Panc1 (cell line): Measurements from ENCODE around the gene POU2AF1. TPM values are rescaled to one million over a fixed set of nuclear protein-coding genes. Genes with fewer than 3 reads are reported as not detected.

Source experiments
- ATAC-seq: fragments of 200-7000 bp; cut with Tn5 transposase; 2 replicates; pipeline ENCODE4 v1.9.1; 2020; ENCODE audit warnings: mild to moderate bottlenecking, moderate library complexity
- BruUV-seq: library from RNA; stranded (reverse); fragments of 400-500 nt; replicated peaks from 2 replicates; lab custom pipeline; 2021; lab: Mats Ljungman, UMichigan
- CTCF ChIA-PET: fragments of 300-600 bp; sonication (Branson Sonifier 250); formaldehyde crosslinking; loops from one replicate; lab custom pipeline; 2022; ENCODE audit warnings: antibody characterized with exemption; lab: Charles Lee
- POLR2A ChIA-PET: fragments of 300-600 bp; sonication (Branson Sonifier 250); formaldehyde crosslinking; loops from one replicate; lab custom pipeline; 2022; ENCODE audit warnings: antibody characterized with exemption; lab: Charles Lee
- DNase-seq: peaks from one replicate; pipeline ENCODE4 v3.0.0-alpha.2; 2010; ENCODE audit warnings: low read depth, low spot score
- H3K27ac ChIP-seq: 2 replicates; pipeline ENCODE4 v1.5.1; 2011; ENCODE audit warnings: mild to moderate bottlenecking, low read length, inconsistent platforms
- H3K27me3 ChIP-seq: fragments of 200-500 bp; sonication (Bioruptor generic); 2 replicates; pipeline ENCODE4 v1.6.0; 2014; ENCODE audit warnings: low read length, inconsistent platforms; ENCODE audit not compliant: control insufficient read depth, insufficient read depth
- H3K36me3 ChIP-seq: fragments of 200-500 bp; sonication (Bioruptor generic); 2 replicates; pipeline ENCODE4 v1.5.1; 2014; ENCODE audit warnings: inconsistent platforms, mild to moderate bottlenecking, low read length, moderate library complexity; ENCODE audit not compliant: control insufficient read depth, insufficient read depth
- H3K4me1 ChIP-seq: 2 replicates; pipeline ENCODE4 v1.5.1; 2011; ENCODE audit warnings: inconsistent platforms, mild to moderate bottlenecking, low read length, moderate library complexity; ENCODE audit not compliant: control insufficient read depth, insufficient read depth
- H3K4me3 ChIP-seq, 2 experiments: 2 replicates each; pipeline ENCODE4 v1.5.1; 2011 to 2012; ENCODE audit warnings: low read depth in 2 of 2, low read length in 2 of 2, mild to moderate bottlenecking in 2 of 2, inconsistent platforms in 1 of 2, moderate library complexity in 1 of 2
- H3K9me3 ChIP-seq: fragments of 200-500 bp; sonication (Bioruptor generic); 2 replicates; pipeline ENCODE4 v1.5.1; 2014; ENCODE audit warnings: low read depth, mild to moderate bottlenecking, inconsistent platforms, low read length, moderate library complexity; ENCODE audit not compliant: control insufficient read depth, insufficient read depth
- CTCF ChIP-seq: fragments of 450-650 bp; IDR thresholded peaks from 2 replicates; pipeline ENCODE4 v1.5.1; 2017; ENCODE audit warnings: mild to moderate bottlenecking
- POLR2AphosphoS5 ChIP-seq: IDR thresholded peaks from 2 replicates; pipeline ENCODE4 v1.6.1; 2012; ENCODE audit warnings: mild to moderate bottlenecking, low read depth, low read length, moderate library complexity
- REST ChIP-seq, 2 experiments: IDR thresholded peaks; 2 replicates each; pipeline ENCODE4 v1.6.1; 2011 to 2012; ENCODE audit warnings: low read depth in 2 of 2, control low read depth in 1 of 2, low read length in 1 of 2, mild to moderate bottlenecking in 1 of 2, moderate library complexity in 1 of 2; ENCODE audit not compliant: insufficient read depth in 1 of 2
- SIN3A ChIP-seq: IDR thresholded peaks from 2 replicates; pipeline ENCODE4 v1.6.1; 2012; ENCODE audit warnings: low read depth, mild to moderate bottlenecking, low read length, moderate library complexity, borderline replicate concordance; ENCODE audit not compliant: insufficient read depth
- TCF7L2 ChIP-seq: IDR thresholded peaks from 2 replicates; pipeline ENCODE4 v1.6.1; 2011; ENCODE audit warnings: mild to moderate bottlenecking, low read depth, low read length, inconsistent platforms
- in situ Hi-C: cut with HindIII; loops from 2 replicates; pipeline ENCODE4 v1.10.0; 2016; ENCODE audit warnings: low sequenced_read_pairs, low pct_unique_long_range_greater_than_20kb
- intact Hi-C: fragments of 100-400 bp; cut with micrococcal nuclease; formaldehyde crosslinking; loops from one replicate; pipeline ENCODE4 v1.10.0; 2022; ENCODE audit not compliant: unreplicated experiment
- total RNA-seq: library from RNA; stranded (reverse); gene quantifications from one replicate; pipeline ENCODE4 v1.2.1, GENCODE V29; 2021; ENCODE audit not compliant: unreplicated experiment

Gene POU2AF1
- total RNA-seq, 1 experiment from 2014 or later: 0.18 TPM

- no TSS peak for BruUV-seq
- no peak overlapping the region for H3K4me3 ChIP-seq
- ATAC-seq: no peak
- TF ChIP-seq POLR2AphosphoS5: no peak
- no peak for TF ChIP-seq CTCF
- TF ChIP-seq TCF7L2: no peak
- no peak for TF ChIP-seq SIN3A
- TF ChIP-seq REST (IDR thresholded peaks at IDR 0.05; ENCODE audit: insufficient read depth in 1 of 2, low read depth in 2 of 2, low read length in 1 of 2): no peak
- H3K36me3 ChIP-seq: no peaks in the 10 kb centered on the region
- H3K9me3 ChIP-seq: no peaks in the 10 kb centered on the region
- H3K27me3 ChIP-seq: peaks cover 18% of the 10 kb centered on the region
- in situ Hi-C loops (no loop called here), intact Hi-C loops (no loop called here)
- POLR2A ChIA-PET: no interaction called here
- CTCF ChIA-PET: interaction anchor here (0.6 kb wide), 2 partner anchors 10 to 980 kb away, joined by 3 to 4 read pairs; no protein-coding TSS in a partner anchor
- no peak for DNase-seq
- H3K27ac ChIP-seq: no peak overlapping the region
- H3K4me1 ChIP-seq: no peaks in the 10 kb centered on the region
Measured at GRCh38 chr11:111427471-111427912, 48.4 kb upstream of the POU2AF1 start.

GRCh38 chr11:111426617-111427016 is 47.5 kb upstream of the POU2AF1 start:
- peaks cover 17% of the 10 kb centered on the region for H3K27me3 ChIP-seq
- CTCF ChIA-PET: interaction anchor here (0.6 kb wide), 1 partner anchor 9 kb away, joined by 3 read pairs; no protein-coding TSS in a partner anchor
- DNase-seq: no peak
- in situ Hi-C loops (no loop called here), intact Hi-C loops (no loop called here)
- TF ChIP-seq SIN3A (no peak), CTCF (no peak), TCF7L2 (no peak), REST (IDR thresholded peaks at IDR 0.05; ENCODE audit: insufficient read depth in 1 of 2, low read depth in 2 of 2, low read length in 1 of 2) (no peak), POLR2AphosphoS5 (no peak)
- POLR2A ChIA-PET: no interaction called here
- no peaks in the 10 kb centered on the region for H3K36me3 ChIP-seq
- H3K9me3 ChIP-seq: no peaks in the 10 kb centered on the region
- no peak for ATAC-seq
- H3K4me1 ChIP-seq: no peaks in the 10 kb centered on the region
- H3K27ac ChIP-seq: no peak overlapping the region
- BruUV-seq: no TSS peak
- H3K4me3 ChIP-seq: no peak overlapping the region
